ENCODE data around the gene MB21D2.

GRCh38 chr3:192894676-192895075 is 23.0 kb downstream of the MB21D2 start:
- TF ChIP-seq CTCF (IDR thresholded peaks at IDR 0.05 in 4 of 5, conservative IDR thresholded peaks at IDR 0.05 in 1 of 5), result no peak
- TF ChIP-seq POLR2A (IDR thresholded peaks at IDR 0.05), result no peak

All from gastrocnemius medialis (tissue), 4 donors.